COLO668 (cell line): ENCODE data around the gene HOPX.
"Not testable (repeated sequence)": the region's sequence is repeated elsewhere in the genome, so short reads cannot be mapped to it uniquely, and the experiment has no call there.

ENCODE experiments used
- DNase-seq: peaks from one replicate; lab custom pipeline; 2025; ENCODE audit not compliant: unreplicated experiment; lab: John Stamatoyannopoulos, UW

The HOPX gene

GRCh38 chr4:56655627-56656345 is 25.3 kb downstream of the HOPX start:
- DNase-seq: no peak

- DNase-seq: no peak
Measured at GRCh38 chr4:56655209-56655626, 25.9 kb downstream of the HOPX start.

GRCh38 chr4:56654238-56654632 is 26.9 kb downstream of the HOPX start:
- no peak for DNase-seq

DNA sequence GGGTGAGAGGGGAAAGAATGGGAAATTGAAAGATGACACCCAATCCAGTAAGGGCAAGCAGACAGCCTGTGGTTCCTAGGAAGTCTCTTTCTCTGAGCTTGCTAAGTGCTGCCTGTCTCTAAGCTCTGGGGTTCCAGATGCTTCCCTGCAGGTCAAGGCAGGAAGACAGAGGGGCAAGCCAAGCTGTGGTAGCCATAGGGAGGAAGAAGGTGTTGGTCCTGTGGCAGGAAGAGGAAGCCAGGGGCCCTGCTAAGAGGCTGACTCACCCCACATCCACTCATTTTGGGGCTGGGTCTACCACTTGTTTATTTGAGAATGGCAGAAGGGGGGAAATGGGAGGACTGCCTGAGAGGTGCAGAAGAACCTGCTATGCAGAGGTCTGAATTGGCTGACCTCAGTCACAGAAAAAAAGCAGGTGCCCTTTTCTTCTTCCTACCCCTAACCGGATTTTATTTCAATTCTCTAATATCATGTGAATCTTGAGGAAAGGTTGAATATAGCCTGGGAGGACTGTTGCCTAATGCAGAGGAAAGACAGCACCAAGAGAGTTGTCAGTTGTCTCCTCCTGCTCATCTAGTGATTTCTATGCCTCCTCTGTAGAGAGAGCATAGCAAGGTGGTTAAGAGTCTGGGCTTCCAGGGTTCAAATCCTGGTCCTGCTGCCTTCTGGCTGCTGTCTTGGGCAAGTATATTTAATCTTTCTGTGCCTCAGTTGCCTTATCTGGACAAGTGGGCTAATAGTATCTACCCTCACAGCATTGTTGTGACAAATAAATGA is 27.4 kb downstream of the HOPX start:
- DNase-seq: no peak

DNA sequence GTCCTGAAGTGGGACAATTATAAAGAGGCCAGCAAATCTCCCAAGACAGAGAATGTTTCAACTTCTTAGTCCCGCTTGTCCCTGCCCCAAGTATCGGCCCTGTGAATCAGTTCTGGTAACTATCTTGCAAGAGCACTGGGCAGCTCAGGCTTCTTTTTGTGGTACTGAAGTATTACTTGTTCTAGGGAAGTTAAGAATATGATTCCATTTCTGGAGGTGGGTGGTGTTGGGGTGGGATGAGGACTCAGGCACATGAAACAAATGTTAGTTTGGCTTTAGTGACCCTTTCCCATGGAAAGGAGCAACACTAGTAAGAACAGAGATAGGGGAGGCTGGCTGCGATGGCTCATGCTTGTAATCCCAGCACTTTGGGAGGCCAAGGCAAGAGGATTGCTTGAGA is 28.9 kb downstream of the HOPX start:
- no peak for DNase-seq

GRCh38 chr4:56651056-56651350 is 30.1 kb downstream of the HOPX start:
- DNase-seq: no peak

GRCh38 chr4:56650262-56651055 is 30.6 kb downstream of the HOPX start:
- DNase-seq: no peak

DNA sequence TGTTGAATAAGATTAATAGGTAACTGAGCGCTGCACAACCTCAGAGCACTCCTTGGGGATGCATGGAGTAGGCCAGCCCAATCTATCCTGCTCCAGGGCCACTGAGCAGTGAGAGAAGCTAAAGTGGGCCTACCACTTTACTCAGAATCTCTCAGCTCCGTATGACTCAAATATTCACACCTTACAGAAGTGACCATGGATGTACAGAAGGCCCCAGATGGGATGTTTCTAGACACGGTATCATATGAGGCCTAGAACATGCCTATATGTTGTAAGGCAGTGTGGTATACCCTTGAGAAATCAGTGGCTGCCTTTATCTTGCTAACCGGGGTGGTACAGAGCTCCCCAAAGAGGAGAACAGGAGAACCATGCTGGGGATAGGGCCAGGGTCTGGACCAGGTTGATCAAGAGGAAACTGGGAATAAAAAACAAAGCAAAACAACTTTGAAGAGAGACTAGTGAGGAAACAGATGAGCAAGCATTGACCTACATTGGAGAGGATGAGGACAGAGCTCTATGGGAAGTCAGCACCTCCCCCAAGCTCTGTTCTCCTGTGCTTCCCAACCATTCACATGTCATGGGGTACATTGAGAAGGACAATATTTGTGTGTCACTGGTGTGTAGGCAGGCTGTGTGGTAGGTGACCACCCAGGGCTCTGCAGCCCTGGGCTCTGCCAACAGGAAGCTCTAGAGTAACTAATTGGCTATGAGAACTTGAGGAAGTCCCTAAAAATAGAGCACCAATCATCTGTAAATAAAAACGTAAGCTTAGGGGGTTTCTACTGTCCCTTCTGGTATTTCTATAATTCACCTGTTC is 31.4 kb downstream of the HOPX start:
- no peak for DNase-seq

DNA sequence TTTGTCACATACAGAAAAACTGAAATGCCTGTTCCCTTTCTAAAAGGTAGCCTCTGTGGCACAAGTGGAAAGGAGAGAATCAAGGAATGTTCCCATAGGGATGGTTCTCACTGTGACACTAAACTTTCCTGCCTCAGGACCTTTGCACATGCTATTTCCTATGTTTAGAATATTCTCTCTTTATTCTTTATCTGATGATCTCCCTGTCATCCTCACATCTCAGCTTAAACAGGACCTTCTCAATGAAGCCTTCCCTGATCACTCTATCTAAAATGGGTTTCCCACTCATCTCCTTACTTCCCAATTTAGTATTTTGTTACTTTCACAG is 32.3 kb downstream of the HOPX start:
- DNase-seq: no peak

DNA sequence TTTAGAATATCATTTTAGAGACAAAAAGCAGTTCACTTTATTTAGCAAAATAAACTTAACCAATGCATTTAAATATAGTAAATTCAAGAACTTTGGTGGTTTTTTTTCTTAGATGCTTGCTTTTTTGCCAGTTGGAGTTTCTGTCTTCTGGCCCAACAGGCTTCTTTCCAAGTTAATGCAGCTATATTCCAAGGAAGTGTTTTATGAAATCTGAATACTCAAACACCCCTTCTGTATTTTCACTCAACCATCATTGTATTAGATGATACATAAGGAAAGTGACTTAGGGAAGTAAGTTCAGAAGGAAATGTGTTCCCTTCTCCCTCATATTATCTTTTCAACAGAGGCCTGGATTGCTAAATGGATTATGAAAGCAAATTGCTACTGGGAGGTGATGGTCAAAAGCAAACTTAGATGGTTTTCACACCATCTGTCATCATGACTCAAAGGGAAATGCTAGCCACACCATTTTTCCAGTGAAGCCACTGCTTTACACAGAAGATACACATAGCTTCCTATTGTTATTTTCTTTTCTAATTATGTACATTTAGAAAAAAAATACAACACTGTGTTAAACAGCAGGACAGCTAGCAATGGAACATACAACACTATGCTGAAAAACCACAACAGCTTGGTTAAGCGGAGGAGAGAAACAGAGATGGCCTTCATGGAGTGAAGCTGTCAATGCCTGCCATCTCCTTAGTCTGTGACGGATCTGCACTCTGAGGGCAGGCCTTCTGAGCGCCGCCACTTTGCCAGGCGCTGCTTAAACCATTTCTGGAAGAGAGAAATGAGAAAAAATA is 32.9 kb downstream of the HOPX start:
- DNase-seq: no peak

DNA sequence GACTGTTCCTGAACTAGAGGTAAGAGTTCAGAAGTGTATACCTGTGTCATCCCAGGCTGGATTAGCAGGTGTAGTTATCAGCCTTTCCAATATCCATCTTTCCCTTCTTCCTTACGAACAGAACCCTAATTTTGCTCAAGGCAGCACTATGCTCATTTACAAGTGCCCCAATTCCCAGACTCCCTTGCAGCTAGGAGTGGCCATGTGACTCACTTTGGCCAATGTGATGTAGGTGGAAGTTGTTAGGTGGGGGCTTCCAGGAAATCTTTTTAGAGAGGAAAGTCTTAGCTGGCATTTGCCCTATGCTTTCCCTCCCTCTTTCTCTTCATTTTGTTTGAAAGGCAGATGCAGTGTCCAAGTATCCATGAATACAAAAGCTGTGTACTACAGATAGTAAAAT is 34.8 kb downstream of the HOPX start:
- DNase-seq: no peak

GRCh38 chr4:56643596-56643995 is 37.5 kb downstream of the HOPX start:
- no peak for DNase-seq

DNA sequence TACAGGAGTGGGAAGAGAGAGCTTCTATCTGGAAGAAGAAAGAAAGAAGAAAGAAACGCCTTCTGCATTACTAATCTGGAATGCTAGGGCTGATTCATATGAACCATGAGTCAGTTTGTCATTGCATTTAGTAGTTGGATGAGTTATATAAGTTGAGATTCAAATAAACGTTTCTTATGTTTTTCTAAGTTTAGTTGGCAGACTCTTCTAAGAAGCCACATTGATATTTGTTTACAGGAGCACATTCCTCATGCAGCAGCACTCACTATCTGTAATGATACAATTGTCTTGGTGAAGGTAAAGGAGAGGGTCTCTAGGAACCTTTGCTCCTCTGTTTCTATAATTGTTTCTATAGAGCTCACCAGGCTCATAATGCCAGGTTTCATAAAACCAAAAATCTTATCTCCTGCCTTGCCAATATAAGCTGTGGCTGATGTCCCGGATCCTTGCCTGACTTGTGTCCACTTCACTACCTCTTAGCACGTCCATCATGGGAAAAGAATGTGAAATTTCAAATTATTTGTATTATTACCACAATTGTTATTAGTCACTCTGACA is 39.5 kb downstream of the HOPX start:
- DNase-seq: no peak

- no peak for DNase-seq
Measured at GRCh38 chr4:56640621-56641493, 40.2 kb downstream of the HOPX start.

DNA sequence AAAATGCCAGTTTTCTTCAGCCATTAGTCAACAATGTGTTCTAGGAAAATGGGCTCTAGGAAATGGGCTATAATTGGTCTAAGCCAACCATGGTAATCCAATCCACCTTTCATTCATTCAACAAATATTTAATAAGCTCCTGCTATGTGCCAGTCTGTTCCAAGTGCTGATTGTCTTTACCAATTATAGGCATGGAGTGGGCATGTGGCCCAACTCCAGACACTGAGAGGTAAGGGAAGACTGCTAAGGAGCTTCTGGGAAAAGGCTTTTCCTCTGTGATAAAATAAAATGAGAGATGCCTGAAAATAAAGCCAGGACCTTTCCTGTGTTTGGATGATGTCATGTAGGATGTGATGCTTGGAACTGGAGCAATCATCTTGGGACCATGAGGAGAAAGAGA is 43.3 kb downstream of the HOPX start:
- no peak for DNase-seq

DNA sequence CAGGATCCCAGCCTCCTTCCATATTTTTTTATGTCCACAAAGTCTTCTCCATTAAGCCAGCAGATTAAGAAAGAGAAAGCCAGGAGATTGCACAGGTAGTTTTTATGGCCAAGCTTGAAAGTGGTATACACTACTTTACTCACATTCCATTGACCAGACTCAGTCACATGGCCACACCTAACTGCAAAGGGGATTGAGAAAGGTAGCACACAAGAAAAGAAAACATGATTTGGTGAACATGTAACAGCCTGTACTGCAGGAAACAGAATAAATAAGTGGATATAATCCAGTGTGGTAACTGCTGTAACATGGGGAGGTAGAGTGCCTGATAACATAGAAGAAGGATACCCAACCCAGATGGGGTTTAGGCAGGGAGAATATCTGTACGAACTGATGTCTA is 43.9 kb downstream of the HOPX start:
- no peak for DNase-seq

DNA sequence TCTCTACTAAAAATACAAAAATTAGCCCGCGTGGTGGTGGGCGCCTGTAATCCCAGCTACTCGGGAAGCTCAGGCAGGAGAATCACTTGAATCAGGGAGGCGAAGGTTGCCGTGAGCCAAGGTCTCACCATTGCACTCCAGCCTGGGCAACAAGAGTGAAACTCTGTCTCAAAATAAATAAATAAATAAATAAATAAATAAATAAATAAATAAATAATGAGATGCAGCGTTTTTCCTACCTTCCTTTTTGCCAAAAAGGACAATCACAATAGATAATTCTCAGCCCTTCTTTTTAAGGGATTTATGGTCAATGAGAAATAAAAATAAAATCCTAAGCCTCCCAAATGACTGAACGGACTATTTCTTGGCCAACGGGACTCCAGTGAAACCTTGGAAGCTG is 46.1 kb downstream of the HOPX start:
- DNase-seq: not testable (repeated sequence)

DNA sequence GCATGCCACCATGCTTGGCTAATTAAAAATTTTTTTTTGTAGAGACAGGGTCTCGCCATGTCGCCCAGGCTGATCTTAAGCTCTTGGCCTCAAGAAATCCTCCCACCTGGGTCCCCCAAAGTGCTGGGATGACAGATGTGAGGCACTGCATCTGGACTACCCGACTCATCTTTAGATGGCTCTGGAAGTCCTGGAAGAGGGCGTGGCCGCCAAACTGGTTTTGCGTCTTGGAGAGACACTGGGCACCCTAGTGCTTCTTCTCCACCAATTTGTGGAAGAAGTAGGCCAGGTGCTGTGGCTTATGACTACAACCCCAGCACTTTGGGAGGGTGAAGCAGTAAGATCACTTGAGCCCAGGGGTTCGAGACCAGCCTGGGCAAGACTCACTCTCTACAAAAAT is 47.6 kb downstream of the HOPX start:
- no peak for DNase-seq
